Loucy (cell line): ENCODE results near the gene NANOGP8.

Experiments
- EZH2phosphoT487 ChIP-seq: fragments of 200-600 bp; IDR thresholded peaks from 2 replicates; pipeline ENCODE4 v1.6.1; 2018; ENCODE audit warnings: antibody characterized with exemption, mild to moderate bottlenecking, moderate library complexity, borderline replicate concordance
- TF ChIP-seq, protein P1 (sequence below): fragments of 200-600 bp; sonication (generic); conservative IDR thresholded peaks from 2 replicates; pipeline ENCODE4 v1.5.1; 2014; ENCODE audit warnings: mild to moderate bottlenecking, antibody characterized with exemption, low read length

DNA sequence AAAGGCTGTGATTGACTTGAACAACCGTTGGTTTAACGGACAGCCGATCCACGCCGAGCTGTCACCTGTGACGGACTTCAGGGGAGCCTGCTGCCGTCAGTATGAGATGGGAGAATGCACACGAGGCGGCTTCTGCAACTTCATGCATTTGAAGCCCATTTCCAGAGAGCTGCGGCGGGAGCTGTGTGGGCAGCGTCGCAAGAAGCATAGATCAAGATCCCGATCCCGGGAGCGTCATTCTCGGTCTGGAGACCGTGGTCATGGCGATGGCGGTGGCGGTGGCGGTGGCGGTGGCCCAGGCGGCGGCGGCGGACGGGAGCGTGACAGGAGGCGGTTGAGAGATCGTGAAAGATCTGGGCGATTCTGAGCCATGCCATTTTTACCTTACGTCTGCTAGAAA is 7.8 kb upstream of the NANOGP8 start:
- TF ChIP-seq, protein P1, sequence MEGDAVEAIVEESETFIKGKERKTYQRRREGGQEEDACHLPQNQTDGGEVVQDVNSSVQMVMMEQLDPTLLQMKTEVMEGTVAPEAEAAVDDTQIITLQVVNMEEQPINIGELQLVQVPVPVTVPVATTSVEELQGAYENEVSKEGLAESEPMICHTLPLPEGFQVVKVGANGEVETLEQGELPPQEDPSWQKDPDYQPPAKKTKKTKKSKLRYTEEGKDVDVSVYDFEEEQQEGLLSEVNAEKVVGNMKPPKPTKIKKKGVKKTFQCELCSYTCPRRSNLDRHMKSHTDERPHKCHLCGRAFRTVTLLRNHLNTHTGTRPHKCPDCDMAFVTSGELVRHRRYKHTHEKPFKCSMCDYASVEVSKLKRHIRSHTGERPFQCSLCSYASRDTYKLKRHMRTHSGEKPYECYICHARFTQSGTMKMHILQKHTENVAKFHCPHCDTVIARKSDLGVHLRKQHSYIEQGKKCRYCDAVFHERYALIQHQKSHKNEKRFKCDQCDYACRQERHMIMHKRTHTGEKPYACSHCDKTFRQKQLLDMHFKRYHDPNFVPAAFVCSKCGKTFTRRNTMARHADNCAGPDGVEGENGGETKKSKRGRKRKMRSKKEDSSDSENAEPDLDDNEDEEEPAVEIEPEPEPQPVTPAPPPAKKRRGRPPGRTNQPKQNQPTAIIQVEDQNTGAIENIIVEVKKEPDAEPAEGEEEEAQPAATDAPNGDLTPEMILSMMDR, result no peak
- TF ChIP-seq EZH2phosphoT487, result no peak
